ENCODE measurements around the gene BACE1. TPM values are rescaled to one million over a fixed set of nuclear protein-coding genes. Genes with fewer than 3 reads are reported as not detected.

BACE1 gene
- 8.7 and 8.9 TPM in 2 replicates for total RNA-seq

DNA sequence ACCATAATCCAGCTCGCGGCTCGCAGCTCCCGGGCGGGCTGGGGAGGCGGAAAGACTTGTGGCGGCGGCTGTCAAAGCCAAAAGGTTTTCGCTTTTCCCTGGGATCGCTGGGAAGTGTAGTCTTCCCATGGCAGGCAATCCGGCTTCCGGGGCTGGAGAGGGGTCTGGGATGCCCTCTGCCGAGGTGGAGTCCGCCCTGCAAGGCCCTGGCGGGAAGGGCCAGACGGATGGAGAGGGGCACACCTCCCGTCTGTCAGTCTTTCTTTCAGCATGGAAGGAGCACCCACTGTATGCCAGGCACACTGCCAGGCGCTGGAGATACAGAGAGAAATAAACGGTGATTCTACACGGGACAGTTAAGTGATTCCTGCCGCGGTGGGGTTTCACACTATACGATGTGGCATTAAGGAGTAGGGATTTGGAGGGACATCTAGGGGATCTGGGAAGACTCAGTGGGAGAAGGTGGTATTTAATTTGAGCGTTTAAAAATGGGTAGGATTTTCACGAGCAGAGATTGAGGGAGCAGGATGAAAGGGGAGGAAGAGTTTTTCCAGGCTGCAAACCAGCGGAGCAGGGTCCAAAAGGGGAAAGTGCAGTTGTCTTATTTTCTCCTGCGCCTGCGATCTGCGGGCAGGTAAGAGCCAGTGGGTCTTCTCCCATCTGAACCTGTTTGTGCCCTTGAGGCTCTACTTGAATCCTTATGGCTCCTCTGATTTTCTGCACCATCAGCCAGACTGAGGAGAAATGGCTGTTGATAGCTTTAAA, at the start of gene BACE1:
Gene BACE1 (minus strand): TSS at position 60 of the 765 bp plus-strand sequence. CDS start 461 bp downstream, outside the sequence.
- TF ChIP-seq, protein P1, sequence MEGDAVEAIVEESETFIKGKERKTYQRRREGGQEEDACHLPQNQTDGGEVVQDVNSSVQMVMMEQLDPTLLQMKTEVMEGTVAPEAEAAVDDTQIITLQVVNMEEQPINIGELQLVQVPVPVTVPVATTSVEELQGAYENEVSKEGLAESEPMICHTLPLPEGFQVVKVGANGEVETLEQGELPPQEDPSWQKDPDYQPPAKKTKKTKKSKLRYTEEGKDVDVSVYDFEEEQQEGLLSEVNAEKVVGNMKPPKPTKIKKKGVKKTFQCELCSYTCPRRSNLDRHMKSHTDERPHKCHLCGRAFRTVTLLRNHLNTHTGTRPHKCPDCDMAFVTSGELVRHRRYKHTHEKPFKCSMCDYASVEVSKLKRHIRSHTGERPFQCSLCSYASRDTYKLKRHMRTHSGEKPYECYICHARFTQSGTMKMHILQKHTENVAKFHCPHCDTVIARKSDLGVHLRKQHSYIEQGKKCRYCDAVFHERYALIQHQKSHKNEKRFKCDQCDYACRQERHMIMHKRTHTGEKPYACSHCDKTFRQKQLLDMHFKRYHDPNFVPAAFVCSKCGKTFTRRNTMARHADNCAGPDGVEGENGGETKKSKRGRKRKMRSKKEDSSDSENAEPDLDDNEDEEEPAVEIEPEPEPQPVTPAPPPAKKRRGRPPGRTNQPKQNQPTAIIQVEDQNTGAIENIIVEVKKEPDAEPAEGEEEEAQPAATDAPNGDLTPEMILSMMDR (conservative IDR thresholded peaks at IDR 0.05; ENCODE audit: low read depth, low read length), result peak; percentile 39
- DNase-seq (ENCODE audit: low read depth), result no peak

DNA sequence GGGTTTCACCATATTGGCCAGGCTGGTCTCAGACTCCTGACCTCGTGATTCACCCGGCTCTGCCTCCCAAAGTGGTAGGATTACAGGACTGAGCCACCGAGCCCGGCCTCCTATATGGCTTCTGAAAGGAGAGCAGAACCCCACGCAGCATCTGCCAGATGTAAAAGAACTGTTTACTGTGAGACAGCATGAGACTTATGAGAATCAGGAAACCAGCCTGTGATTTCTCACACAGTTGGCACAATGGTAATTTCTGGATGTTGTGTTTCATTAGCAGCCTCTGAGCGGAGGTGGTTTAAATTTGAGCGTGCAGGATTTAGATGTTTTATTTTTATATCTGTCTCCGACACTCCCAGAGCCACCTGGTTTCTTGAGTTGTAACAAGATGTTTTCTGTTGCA, 45.4 kb upstream of the BACE1 start:
- TF ChIP-seq, protein P1 (conservative IDR thresholded peaks at IDR 0.05; ENCODE audit: low read depth, low read length), result no peak
- no peak for DNase-seq (ENCODE audit: low read depth)
- no peak overlapping the region for H3K4me3 ChIP-seq (ENCODE audit: low read depth, low read length)

More for the DNA sequence above, at the start of gene BACE1:
- peak within 1 kb of the TSS; percentile 93 for H3K4me3 ChIP-seq (ENCODE audit: low read depth, low read length)

DNA sequence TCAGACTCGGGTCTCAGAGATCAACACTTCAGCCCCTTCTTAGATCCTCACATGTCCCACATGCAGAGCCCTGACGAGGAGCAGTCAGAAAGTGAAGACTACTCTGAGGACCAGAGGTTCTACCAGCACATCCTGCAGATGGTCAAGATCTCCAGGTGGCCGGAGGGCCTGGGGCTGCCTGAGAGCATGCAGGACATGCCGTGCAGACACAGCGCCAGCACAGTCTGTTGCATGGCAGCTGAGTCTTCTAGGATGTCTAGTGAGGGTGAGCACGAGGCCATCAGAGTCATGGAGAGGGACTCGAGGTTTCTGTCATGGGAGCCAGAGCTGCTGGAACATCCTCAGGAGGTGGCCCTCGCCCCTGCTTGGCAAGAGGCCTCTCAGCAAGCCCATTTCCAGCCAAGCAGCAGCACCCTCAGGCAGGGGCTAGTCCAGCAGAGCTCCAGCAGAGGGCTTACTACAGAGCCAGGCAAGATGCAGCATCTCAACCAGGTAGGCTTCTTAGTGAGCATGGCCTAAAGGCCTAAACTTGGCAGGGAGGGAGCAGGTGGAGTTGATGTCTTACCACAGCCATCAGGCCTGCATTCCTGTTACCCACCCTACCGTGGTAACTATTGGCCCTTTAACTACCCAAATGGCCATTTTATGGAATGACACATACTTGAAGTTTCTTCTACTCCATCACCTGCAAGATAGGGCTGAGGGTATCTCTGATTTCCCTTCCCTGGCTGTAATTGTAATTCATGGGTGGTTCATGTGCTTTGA, 40.3 kb upstream of the BACE1 start:
- TF ChIP-seq, protein P1 (conservative IDR thresholded peaks at IDR 0.05; ENCODE audit: low read depth, low read length), result peak; percentile 16
- H3K4me3 ChIP-seq (ENCODE audit: low read depth, low read length), result no peak overlapping the region
- no peak for DNase-seq (ENCODE audit: low read depth)

DNA sequence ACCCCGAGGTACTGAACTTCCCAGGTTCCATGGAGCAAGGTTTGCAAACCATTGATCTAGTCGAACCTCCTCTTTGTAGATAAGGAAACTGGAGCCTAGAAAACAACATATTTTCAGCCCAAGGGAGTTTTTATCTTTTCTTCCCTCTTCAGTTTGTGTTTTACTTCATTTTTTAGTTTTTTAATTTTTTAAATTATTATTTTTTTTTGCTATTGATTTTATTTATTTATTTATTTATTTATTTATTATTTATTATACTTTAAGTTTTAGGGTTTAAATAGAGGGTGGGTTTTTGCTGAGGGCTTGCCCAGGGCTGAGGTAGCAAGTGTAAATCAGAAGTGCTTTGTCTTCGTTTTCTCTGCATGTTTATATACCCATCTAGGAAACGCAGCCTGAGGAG, 38.5 kb upstream of the BACE1 start:
- no peak for DNase-seq (ENCODE audit: low read depth)
- TF ChIP-seq, protein P1 (conservative IDR thresholded peaks at IDR 0.05; ENCODE audit: low read depth, low read length), result no peak
- no peak overlapping the region for H3K4me3 ChIP-seq (ENCODE audit: low read depth, low read length)

DNA sequence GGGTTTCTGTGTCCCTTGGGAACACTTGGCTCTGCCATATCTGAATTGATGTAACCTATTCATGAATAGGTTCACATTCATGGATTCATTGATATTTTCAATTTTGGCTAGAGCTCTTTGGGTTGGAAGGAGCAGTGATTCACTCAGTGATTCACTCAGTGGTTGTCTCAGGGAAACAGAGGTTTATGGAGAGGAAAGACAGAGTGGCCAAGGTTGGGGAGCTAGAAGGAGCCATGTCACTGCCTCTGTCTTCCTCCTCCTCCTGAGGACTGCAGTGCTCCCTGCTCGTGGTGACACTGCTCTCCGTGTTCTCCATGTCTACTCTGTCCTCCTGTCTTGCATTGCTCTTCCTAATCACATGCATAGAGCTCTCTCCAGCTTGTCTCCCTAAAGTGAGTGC, 29.0 kb upstream of the BACE1 start:
- no peak for DNase-seq (ENCODE audit: low read depth)

DNA sequence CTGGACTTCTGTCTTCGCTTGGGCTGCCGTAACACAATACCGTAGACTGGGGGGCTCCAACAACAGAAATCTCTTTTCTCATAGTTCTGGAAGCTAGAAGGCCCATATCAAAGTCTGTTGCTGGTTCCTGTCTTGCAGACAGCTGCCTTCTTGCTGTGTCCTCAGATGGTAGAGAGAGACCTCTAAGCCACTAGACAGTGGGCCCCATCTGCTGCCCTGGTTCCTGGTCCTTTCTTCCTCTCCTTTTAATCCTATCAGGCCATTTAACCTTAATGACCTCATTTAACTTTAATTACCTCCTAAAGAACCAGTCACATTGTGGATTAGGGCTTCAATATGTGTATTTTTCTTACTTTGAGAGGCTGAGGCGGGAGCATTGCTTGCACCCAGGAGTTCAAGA, 21.0 kb upstream of the BACE1 start:
- TF ChIP-seq, protein P1 (conservative IDR thresholded peaks at IDR 0.05; ENCODE audit: low read depth, low read length), result no peak
- no peak overlapping the region for H3K4me3 ChIP-seq (ENCODE audit: low read depth, low read length)
- DNase-seq (ENCODE audit: low read depth), result no peak

More for the DNA sequence above, 29.0 kb upstream of the BACE1 start:
- H3K4me3 ChIP-seq (ENCODE audit: low read depth, low read length), result no peak overlapping the region
- TF ChIP-seq, protein P1 (conservative IDR thresholded peaks at IDR 0.05; ENCODE audit: low read depth, low read length), result no peak

Measured in epithelial cell of proximal tubule (primary cell).